Stimulated activated CD8-positive, alpha-beta memory T cell treated with anti-CD3 and anti-CD28 coated beads, Interleukin-15, amount 100 ng/mL, for 24 hours (primary cell): Measurements from ENCODE around the gene CDKN2B.

Source experiments
- DNase-seq: peaks from one replicate; pipeline ENCODE4 v3.0.0-alpha.2; 2020; ENCODE audit warnings: low read depth

The CDKN2B gene

GRCh38 chr9:22033012-22033630, 24.0 kb upstream of the CDKN2B start:
- DNase-seq = no peak

GRCh38 chr9:22031655-22032411, 22.7 kb upstream of the CDKN2B start:
- DNase-seq = no peak

- DNase-seq = no peak
Observed at GRCh38 chr9:22030101-22030598, 21.0 kb upstream of the CDKN2B start.

- no peak for DNase-seq
Observed at GRCh38 chr9:22029231-22029630, 20.1 kb upstream of the CDKN2B start.

- no peak for DNase-seq
Observed at GRCh38 chr9:22028394-22028793, 19.3 kb upstream of the CDKN2B start.

- DNase-seq = no peak
Observed at GRCh38 chr9:22026696-22027095, 17.6 kb upstream of the CDKN2B start.

- DNase-seq = no peak
Observed at GRCh38 chr9:22022396-22022795, 13.3 kb upstream of the CDKN2B start.

- no peak for DNase-seq
Observed at GRCh38 chr9:22010866-22011625, 1.9 kb upstream of the CDKN2B start.

GRCh38 chr9:22009506-22009867, 382 bp upstream of the CDKN2B start:
- DNase-seq = no peak

- no peak for DNase-seq
Observed at GRCh38 chr9:22008384-22008716, 755 bp downstream of the CDKN2B start.

- DNase-seq = no peak
Observed at GRCh38 chr9:22005702-22006606, 3.2 kb downstream of the CDKN2B start.

GRCh38 chr9:22005021-22005701, 3.9 kb downstream of the CDKN2B start:
- no peak for DNase-seq

- no peak for DNase-seq
Observed at GRCh38 chr9:22002038-22002437, 7.1 kb downstream of the CDKN2B start.

- no peak for DNase-seq
Observed at GRCh38 chr9:21998026-21998425, 11.1 kb downstream of the CDKN2B start.

- no peak for DNase-seq
Observed at GRCh38 chr9:21997480-21997879, 11.6 kb downstream of the CDKN2B start.

GRCh38 chr9:21996858-21997257, 12.2 kb downstream of the CDKN2B start:
- no peak for DNase-seq

GRCh38 chr9:21996438-21996837, 12.7 kb downstream of the CDKN2B start:
- no peak for DNase-seq

GRCh38 chr9:21995666-21996398, 13.3 kb downstream of the CDKN2B start:
- no peak for DNase-seq

GRCh38 chr9:21995006-21995665, 14.0 kb downstream of the CDKN2B start:
- DNase-seq = no peak

- no peak for DNase-seq
Observed at GRCh38 chr9:21994556-21995005, 14.5 kb downstream of the CDKN2B start, which contains the start of gene CDKN2B-AS1. Gene CDKN2B-AS1 (plus strand): TSS chr9:21994791.
